Panc1 (cell line): ENCODE measurements around the gene TSPAN5. TPM values are rescaled to one million over a fixed set of nuclear protein-coding genes. Genes with fewer than 3 reads are reported as not detected.

Source experiments
- ATAC-seq: fragments of 200-7000 bp; cut with Tn5 transposase; 2 replicates; pipeline ENCODE4 v1.9.1; 2020; ENCODE audit warnings: mild to moderate bottlenecking, moderate library complexity
- BruUV-seq: library from RNA; stranded (reverse); fragments of 400-500 nt; replicated peaks from 2 replicates; lab custom pipeline; 2021; lab: Mats Ljungman, UMichigan
- CTCF ChIA-PET: fragments of 300-600 bp; sonication (Branson Sonifier 250); formaldehyde crosslinking; loops from one replicate; lab custom pipeline; 2022; ENCODE audit warnings: antibody characterized with exemption; lab: Charles Lee
- POLR2A ChIA-PET: fragments of 300-600 bp; sonication (Branson Sonifier 250); formaldehyde crosslinking; loops from one replicate; lab custom pipeline; 2022; ENCODE audit warnings: antibody characterized with exemption; lab: Charles Lee
- DNase-seq: peaks from one replicate; pipeline ENCODE4 v3.0.0-alpha.2; 2010; ENCODE audit warnings: low read depth, low spot score
- H3K27ac ChIP-seq: 2 replicates; pipeline ENCODE4 v1.5.1; 2011; ENCODE audit warnings: mild to moderate bottlenecking, low read length, inconsistent platforms
- H3K27me3 ChIP-seq: fragments of 200-500 bp; sonication (Bioruptor generic); 2 replicates; pipeline ENCODE4 v1.6.0; 2014; ENCODE audit warnings: low read length, inconsistent platforms; ENCODE audit not compliant: control insufficient read depth, insufficient read depth
- H3K36me3 ChIP-seq: fragments of 200-500 bp; sonication (Bioruptor generic); 2 replicates; pipeline ENCODE4 v1.5.1; 2014; ENCODE audit warnings: inconsistent platforms, mild to moderate bottlenecking, low read length, moderate library complexity; ENCODE audit not compliant: control insufficient read depth, insufficient read depth
- H3K4me1 ChIP-seq: 2 replicates; pipeline ENCODE4 v1.5.1; 2011; ENCODE audit warnings: inconsistent platforms, mild to moderate bottlenecking, low read length, moderate library complexity; ENCODE audit not compliant: control insufficient read depth, insufficient read depth
- H3K4me3 ChIP-seq, 2 experiments: 2 replicates each; pipeline ENCODE4 v1.5.1; 2011 to 2012; ENCODE audit warnings: low read depth in 2 of 2, low read length in 2 of 2, mild to moderate bottlenecking in 2 of 2, inconsistent platforms in 1 of 2, moderate library complexity in 1 of 2
- H3K9me3 ChIP-seq: fragments of 200-500 bp; sonication (Bioruptor generic); 2 replicates; pipeline ENCODE4 v1.5.1; 2014; ENCODE audit warnings: low read depth, mild to moderate bottlenecking, inconsistent platforms, low read length, moderate library complexity; ENCODE audit not compliant: control insufficient read depth, insufficient read depth
- CTCF ChIP-seq: fragments of 450-650 bp; IDR thresholded peaks from 2 replicates; pipeline ENCODE4 v1.5.1; 2017; ENCODE audit warnings: mild to moderate bottlenecking
- POLR2AphosphoS5 ChIP-seq: IDR thresholded peaks from 2 replicates; pipeline ENCODE4 v1.6.1; 2012; ENCODE audit warnings: mild to moderate bottlenecking, low read depth, low read length, moderate library complexity
- REST ChIP-seq, 2 experiments: IDR thresholded peaks; 2 replicates each; pipeline ENCODE4 v1.6.1; 2011 to 2012; ENCODE audit warnings: low read depth in 2 of 2, control low read depth in 1 of 2, low read length in 1 of 2, mild to moderate bottlenecking in 1 of 2, moderate library complexity in 1 of 2; ENCODE audit not compliant: insufficient read depth in 1 of 2
- SIN3A ChIP-seq: IDR thresholded peaks from 2 replicates; pipeline ENCODE4 v1.6.1; 2012; ENCODE audit warnings: low read depth, mild to moderate bottlenecking, low read length, moderate library complexity, borderline replicate concordance; ENCODE audit not compliant: insufficient read depth
- TCF7L2 ChIP-seq: IDR thresholded peaks from 2 replicates; pipeline ENCODE4 v1.6.1; 2011; ENCODE audit warnings: mild to moderate bottlenecking, low read depth, low read length, inconsistent platforms
- in situ Hi-C: cut with HindIII; loops from 2 replicates; pipeline ENCODE4 v1.10.0; 2016; ENCODE audit warnings: low sequenced_read_pairs, low pct_unique_long_range_greater_than_20kb
- intact Hi-C: fragments of 100-400 bp; cut with micrococcal nuclease; formaldehyde crosslinking; loops from one replicate; pipeline ENCODE4 v1.10.0; 2022; ENCODE audit not compliant: unreplicated experiment
- total RNA-seq: library from RNA; stranded (reverse); gene quantifications from one replicate; pipeline ENCODE4 v1.2.1, GENCODE V29; 2021; ENCODE audit not compliant: unreplicated experiment

Gene TSPAN5
- total RNA-seq, 1 experiment from 2014 or later = 61.9 TPM

- no peaks in the 10 kb centered on the region for H3K9me3 ChIP-seq
- ChIA-PET POLR2A (no interaction called here), CTCF (no interaction called here)
- in situ Hi-C loops (no loop called here), intact Hi-C loops (no loop called here)
- DNase-seq (no peak), ATAC-seq (no peak)
- no peak overlapping the region for H3K4me3 ChIP-seq
- H3K4me1 ChIP-seq = peaks cover 33% of the 10 kb centered on the region
- TF ChIP-seq TCF7L2 (no peak), POLR2AphosphoS5 (no peak), CTCF (no peak), SIN3A (no peak), REST (IDR thresholded peaks at IDR 0.05; ENCODE audit: insufficient read depth in 1 of 2, low read depth in 2 of 2, low read length in 1 of 2) (no peak)
- no peaks in the 10 kb centered on the region for H3K36me3 ChIP-seq
- no TSS peak for BruUV-seq
- H3K27ac ChIP-seq = no peak overlapping the region
- no peaks in the 10 kb centered on the region for H3K27me3 ChIP-seq
Observed at GRCh38 chr4:98618680-98619079, 39.7 kb downstream of the TSPAN5 start.

- ChIA-PET CTCF (no interaction called here), POLR2A (no interaction called here)
- peaks cover 35% of the 10 kb centered on the region for H3K4me1 ChIP-seq
- in situ Hi-C loops = no loop called here
- BruUV-seq = no TSS peak
- ATAC-seq (no peak), DNase-seq (no peak)
- no peaks in the 10 kb centered on the region for H3K36me3 ChIP-seq
- intact Hi-C loops = no loop called here
- no peak overlapping the region for H3K27ac ChIP-seq
- H3K9me3 ChIP-seq = no peaks in the 10 kb centered on the region
- H3K4me3 ChIP-seq = no peak overlapping the region
- TF ChIP-seq POLR2AphosphoS5 (no peak), SIN3A (no peak), REST (IDR thresholded peaks at IDR 0.05; ENCODE audit: insufficient read depth in 1 of 2, low read depth in 2 of 2, low read length in 1 of 2) (no peak), CTCF (no peak), TCF7L2 (no peak)
- no peaks in the 10 kb centered on the region for H3K27me3 ChIP-seq
Observed at GRCh38 chr4:98617358-98618047, 40.9 kb downstream of the TSPAN5 start.
